HepG2 (cell line): ENCODE measurements around the gene TMEM170B.

Source experiments
- CTCF ChIP-seq: sonication (generic); formaldehyde crosslinking; IDR thresholded peaks from 2 replicates; pipeline ENCODE4 v1.5.0; 2020; ENCODE audit warnings: mild to moderate bottlenecking, missing genetic modification reagents, moderate library complexity
- MAFF ChIP-seq: IDR thresholded peaks from 2 replicates; pipeline ENCODE4 v1.6.1; 2011; ENCODE audit warnings: low read depth, low read length, improper control_type of control experiment
- MZF1 ChIP-seq: sonication (generic); formaldehyde crosslinking; IDR thresholded peaks from 2 replicates; pipeline ENCODE4 v1.8.1; 2023; ENCODE audit warnings: mild to moderate bottlenecking, missing genetic modification reagents, borderline replicate concordance
- SIN3A ChIP-seq: IDR thresholded peaks from 2 replicates; pipeline ENCODE4 v1.6.1; 2011; ENCODE audit warnings: low read depth, mild to moderate bottlenecking, control low read depth, low read length, borderline replicate concordance
- TBP ChIP-seq: sonication (generic); formaldehyde crosslinking; IDR thresholded peaks from 2 replicates; pipeline ENCODE4 v1.5.0; 2020; ENCODE audit warnings: missing genetic modification reagents
- ZIK1 ChIP-seq: sonication (generic); formaldehyde crosslinking; IDR thresholded peaks from 2 replicates; pipeline ENCODE4 v1.5.0; 2020; ENCODE audit warnings: mild to moderate bottlenecking, low read depth, missing genetic modification reagents, borderline replicate concordance
- ZNF33B ChIP-seq: sonication (generic); formaldehyde crosslinking; IDR thresholded peaks from 2 replicates; pipeline ENCODE4 v1.5.1; 2020; ENCODE audit warnings: mild to moderate bottlenecking, missing genetic modification reagents
- ZNF644 ChIP-seq: IDR thresholded peaks from 2 replicates; pipeline ENCODE4 v1.6.1; 2016; ENCODE audit warnings: low read depth

- no peak for TF ChIP-seq ZNF33B (CRISPR knock-in tag)
- TF ChIP-seq ZNF644 (CRISPR knock-in tag): no peak
- no peak for TF ChIP-seq ZIK1 (CRISPR knock-in tag)
- TF ChIP-seq TBP: no peak
- no peak for TF ChIP-seq CTCF
- no peak for TF ChIP-seq MZF1 (CRISPR knock-in tag)
- no peak for TF ChIP-seq MAFF
- TF ChIP-seq SIN3A: no peak
Observed at GRCh38 chr6:11632231-11632630, 94.7 kb downstream of the TMEM170B start.
